8988T (cell line): Measurements from ENCODE around the gene PDIA2.
"Not testable (repeated sequence)": the region's sequence is repeated elsewhere in the genome, so short reads cannot be mapped to it uniquely, and the experiment has no call there.

Experiments used
- DNase-seq: peaks from one replicate; pipeline ENCODE4 v3.0.0; 2011

The PDIA2 gene

DNA sequence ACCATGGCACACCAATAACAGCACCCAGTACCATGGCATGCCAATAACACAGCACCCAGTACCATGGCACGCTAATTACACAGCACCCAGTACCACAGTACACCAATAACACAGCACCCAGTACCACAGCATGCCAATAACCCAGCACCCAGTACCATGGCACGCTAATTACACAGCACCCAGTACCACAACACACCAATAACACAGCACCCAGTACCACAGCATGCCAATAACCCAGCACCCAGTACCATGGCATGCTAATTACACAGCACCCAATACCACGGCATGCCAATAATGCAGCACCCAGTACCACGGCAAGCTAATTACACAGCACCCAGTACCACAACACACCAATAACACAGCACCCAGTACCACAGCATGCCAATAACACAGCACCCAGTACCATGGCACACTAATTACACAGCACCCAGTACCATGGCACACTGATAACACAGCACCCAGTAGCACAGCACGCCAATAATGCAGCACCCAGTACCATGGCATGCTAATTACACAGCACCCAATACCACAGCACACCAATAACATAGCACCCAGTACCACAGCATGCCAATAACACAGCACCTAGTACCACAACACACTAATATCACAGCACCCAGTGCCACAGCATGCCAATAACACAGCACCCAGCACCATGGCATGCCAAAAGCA lies 51.3 kb downstream of the PDIA2 start:
- not testable (repeated sequence) for DNase-seq

DNA sequence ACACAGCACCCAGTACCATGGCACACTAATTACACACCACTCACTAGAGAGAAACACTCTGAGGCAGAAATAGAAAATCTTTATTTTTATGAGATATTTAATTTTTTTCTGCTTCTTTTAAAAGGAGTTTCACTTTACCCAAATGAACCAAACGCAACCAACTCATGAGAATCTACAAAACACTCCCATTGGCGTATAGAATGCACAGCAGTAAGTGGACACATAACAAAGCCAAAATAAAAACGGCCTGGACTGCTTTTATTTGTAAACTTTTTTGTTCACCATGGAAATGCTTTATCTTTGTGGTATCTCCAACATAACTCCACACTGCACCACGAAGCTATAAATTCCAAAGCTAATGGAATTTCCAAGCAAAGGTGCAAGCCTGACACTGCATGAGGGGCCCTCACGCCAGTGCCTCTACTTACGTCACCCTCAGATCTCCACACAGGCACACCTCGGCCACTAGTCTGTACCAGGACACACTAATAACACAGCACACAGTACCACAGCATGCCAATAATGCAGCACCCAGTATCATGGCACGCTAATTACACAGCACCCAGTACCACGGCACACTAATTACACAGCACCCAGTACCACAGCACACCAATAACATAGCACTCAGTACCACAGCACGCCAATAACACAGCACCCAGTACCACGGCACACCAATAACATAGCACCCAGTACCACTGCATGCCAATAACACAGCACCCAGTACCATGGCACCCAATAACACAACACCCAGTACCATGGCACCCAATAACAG lies 52.1 kb downstream of the PDIA2 start:
- DNase-seq = not testable (repeated sequence)

DNA sequence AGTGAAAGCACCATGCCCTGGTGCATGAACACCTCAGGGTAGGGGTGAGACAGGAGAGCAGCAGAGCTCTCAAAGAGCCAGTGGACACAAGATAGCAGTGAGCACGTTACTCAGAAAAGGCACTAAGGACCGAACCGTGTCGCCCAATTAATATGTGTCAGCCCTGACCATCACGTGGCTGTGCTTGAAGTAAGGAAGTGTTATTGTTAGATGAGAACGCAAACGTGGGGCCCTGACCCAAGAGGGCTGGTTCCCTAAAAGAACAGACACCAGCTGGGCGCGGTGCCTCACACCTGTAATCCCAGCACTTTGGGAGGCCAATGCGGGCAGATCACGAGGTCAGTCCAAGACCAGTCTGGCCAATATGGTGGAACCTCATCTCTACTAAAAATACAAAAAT lies 53.3 kb downstream of the PDIA2 start:
- no peak for DNase-seq
